GM19238 (cell line): ENCODE measurements around the gene MED31.
"Not testable (repeated sequence)": the region's sequence is repeated elsewhere in the genome, so short reads cannot be mapped to it uniquely, and the experiment has no call there.

ENCODE experiments used
- DNase-seq: peaks from one replicate; pipeline ENCODE4 v3.0.0; 2011; ENCODE audit warnings: low spot score; ENCODE audit not compliant: insufficient read length

MED31 gene

DNA sequence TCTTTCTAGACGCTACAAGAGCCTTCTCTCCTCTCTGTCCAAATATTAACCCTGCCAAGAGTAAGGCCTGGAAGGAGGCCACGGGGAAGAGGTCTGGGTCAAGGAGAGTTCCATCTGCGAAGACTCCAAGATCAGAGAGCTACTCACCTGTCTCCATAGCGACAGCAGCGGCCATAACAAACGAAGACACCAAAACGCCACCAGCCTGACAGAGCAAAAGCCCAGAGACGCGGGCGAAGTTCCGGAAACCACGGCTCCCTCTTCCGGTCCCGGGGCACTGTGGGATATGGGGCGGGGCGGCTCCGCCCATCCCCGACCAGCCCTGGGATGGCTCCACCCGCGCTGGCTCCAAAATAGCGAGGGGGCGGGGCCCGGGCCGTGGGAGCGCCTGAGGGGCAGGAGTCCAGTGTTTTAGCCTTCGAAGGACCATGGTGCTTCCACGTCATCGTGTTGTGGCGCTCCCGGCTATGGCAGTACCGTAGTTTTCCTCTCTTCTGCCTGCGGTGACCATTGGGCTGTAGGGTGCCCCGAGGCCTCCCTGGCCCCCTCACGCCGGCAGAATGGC is at the start of gene MED31, which contains the start of gene C17orf100:
Gene MED31 (minus strand): TSS at position 252 of the 565 bp plus-strand sequence. CDS start 77 bp downstream, at position 175.
Gene C17orf100 (plus strand): TSS at position 409 of the 565 bp plus-strand sequence. CDS start 152 bp downstream, at position 561.
- peak; percentile 94 for DNase-seq

DNA sequence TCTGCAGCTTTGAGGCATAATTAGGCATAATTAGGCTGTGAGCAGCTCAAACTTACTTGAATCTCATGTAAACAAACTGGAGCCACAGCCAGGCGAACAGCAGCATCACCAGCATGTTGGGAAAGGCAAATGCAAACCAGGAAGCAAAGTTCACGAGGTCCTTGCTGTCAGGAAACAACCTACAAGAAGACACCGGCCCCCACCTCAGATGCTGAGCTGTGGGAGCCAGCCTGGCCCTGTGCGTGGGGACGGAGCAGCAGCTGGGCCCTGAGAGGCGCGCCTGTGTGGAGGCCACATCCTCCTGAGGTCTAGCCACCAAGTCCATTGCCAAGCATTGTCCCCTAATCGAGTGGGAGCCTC is 49.5 kb upstream of the MED31 start:
- DNase-seq: no peak

DNA sequence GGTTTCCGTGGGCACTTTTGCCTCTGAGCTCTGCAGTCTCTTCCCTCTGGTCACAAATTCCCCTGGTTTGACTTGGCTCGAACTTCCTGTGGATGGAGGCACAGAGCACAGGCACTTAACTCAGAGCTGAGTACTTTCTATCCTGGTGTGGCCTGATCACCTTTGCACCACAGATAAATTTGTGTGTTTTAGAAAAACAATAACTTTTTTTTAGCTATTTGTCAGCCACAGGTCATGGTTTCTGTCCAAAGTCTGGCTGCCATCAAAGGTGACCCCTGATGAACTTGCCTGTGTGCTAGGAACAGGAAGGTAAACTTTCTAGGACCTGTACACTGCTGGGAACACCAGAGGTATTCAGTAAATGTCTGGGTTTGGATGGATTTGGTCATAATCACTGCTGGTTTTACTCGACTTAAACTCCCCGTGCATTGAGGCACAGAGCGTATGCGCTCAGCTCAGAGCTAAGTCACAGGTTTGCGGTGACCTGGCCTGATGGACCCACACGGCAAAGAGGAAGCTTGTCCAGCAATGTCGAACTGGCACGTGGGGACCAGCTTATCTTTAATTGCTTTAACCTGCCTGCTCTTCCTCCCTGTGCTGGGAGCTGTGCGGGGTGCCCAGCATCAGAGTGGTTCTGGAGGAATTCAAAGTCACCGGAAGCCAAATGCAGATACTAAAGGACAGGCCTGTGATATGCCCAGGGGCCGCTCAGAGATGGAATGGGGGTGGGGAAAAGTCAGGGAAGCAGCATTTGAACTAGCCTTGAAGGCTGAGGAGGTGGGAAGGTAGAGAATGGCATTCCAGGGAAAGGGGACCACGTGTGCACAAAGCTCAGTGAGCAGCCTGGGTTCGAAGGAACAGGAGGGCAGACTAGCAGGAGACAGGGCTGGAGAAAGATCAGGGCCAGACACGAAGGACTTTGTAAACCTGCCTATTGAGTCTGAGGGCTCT is 48.9 kb upstream of the MED31 start:
- DNase-seq: no peak

DNA sequence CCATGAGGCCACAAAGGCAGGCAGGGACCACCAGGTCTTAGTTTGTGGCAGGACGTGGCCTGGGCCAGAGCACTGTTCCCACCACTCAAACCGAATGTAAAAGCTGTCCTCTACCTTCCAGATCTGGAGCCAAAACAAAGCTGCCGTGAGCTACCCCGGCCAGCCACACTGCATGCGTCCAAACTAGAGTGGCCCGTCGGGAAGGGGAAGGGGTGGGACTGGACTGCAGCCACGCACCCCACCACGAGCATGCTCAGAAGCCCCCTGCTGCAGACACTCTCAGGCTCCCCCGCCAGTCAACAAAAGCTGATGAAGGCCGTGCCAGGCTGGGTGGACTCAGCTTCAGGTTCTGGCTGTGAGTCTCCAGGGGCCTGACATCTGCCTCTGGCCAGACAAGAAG is 46.6 kb upstream of the MED31 start:
- no peak for DNase-seq

DNA sequence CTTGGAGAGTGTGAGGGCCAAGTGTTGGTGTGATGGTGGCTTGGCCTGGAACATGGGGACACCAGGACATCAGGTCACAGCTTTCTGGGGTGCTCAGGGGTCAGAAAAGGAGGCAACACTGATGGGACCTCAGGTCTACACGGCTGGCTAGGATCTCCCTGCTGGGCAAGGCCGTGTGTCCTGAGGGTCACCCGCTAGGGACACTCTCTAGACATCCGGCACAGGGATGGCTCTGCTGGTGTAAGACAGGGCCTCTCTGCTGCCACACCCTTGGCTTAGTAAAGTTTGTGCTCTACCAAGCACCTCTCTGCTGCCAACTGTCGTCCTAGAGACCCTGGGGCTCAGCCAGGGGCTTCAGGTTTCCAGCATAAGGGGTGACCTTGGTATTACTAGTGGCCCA is 45.5 kb upstream of the MED31 start:
- DNase-seq: no peak

DNA sequence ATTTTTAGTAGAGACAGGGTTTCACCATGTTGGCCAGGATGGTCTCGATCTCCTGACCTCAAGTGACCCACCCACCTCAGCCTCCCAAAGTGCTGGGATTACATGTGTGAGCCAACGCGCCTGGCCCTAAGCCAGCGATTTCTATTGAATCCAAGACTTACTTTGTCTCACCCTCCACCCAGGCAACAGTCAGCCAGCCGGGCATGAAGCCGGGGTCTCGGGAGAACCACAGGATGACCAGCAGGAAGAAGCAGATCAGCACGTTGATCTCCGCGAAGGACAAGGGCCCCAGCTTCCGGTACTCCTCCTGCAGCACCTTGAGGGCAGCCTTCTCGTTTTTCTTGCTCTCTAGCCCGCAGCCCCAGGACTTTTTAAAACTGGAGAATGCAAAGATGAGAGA is 44.2 kb upstream of the MED31 start:
- DNase-seq: no peak

DNA sequence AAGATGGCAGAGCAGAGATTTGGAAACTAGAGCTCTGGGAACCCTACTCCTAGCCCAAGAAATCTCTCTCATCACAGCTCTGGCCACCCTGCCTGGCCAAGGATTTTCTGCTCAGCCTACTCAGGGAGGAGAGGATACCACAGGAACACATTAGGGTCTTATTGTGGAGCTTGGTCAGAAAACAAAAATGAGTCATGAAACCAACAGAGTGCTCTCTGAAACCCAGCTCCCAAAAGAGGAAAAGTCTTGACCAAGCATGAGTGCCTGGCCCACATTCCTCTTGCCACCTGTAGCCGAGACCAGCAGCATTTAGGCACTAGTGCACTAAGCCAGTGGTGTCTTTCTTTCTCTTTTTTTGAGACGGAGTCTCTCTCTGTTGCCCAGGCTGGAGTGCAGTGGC is 43.6 kb upstream of the MED31 start:
- DNase-seq: no peak

DNA sequence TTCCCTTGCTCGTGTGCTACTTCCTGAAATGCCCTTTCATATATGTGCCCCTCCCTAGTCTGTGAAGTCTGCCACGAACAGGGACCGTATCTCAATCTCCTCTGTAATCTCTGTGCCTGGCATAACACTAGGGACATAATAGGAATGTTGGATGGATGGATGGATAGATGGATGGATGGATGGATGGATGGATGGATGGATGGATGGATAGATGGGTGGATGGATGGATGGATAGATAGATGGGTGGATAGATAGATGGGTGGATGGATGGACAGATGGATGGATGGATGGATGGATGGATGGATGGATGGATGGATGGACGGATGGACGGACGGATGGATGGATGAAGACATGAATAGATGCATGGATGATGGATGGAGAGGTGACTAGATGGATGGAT is 40.6 kb upstream of the MED31 start:
- DNase-seq: not testable (repeated sequence)

DNA sequence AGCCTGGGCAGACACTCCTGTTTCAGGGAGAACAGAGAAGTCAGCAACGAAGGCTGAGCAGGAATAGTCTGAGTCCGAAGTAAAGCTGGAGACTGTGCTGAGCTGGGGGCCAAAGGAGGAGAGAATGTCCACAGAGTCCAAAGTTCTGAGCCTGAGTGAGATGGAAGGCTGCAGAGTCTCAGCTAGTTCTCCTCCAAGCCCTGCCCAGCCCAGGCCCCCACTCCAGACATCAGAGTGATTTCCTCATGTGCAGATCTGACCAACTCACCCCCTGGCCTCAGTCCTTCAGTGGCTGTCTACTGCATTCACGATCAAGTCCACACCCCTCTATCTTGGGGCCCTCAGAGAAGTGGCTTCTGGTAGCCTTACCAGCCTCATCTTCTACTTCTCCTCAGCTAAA is 40.1 kb upstream of the MED31 start:
- DNase-seq: no peak

DNA sequence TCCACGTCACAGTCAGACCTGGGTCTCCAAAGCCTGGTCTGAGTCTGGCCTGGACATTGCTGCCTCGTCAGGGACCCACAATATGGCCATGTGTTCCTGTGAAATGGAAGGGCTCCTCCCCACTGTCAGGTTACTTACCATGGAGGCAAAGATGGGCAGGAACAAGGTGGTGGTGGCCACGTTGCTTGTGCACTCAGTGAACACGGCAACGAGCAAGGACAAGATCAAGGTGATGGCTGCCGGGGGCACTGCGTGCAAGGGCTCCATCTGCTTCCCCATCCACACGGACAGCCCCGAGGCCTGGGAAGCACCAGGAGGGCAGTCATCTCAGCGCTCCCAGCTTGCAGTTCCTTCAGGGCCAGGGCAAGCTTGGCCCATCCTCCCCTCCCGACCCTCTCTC is 39.2 kb upstream of the MED31 start:
- DNase-seq: no peak

DNA sequence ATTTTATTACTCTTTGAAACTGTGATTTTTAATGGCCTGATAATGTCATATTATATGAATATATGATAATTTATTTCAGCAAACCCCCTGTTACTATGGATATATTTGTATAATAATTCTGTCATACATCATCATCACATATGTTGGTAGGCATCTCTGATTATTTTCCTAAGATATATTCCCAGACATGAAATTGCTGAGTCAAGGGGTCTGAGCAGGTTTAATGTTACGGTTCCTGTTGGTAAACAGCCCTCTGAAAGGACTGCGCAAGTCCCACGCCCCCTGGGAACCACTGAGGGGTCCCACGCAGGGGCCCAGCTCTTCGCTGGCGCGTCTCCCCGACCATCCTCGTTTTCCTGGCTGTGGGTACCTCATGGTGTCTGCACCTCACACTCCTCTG is 37.5 kb upstream of the MED31 start:
- DNase-seq: no peak

DNA sequence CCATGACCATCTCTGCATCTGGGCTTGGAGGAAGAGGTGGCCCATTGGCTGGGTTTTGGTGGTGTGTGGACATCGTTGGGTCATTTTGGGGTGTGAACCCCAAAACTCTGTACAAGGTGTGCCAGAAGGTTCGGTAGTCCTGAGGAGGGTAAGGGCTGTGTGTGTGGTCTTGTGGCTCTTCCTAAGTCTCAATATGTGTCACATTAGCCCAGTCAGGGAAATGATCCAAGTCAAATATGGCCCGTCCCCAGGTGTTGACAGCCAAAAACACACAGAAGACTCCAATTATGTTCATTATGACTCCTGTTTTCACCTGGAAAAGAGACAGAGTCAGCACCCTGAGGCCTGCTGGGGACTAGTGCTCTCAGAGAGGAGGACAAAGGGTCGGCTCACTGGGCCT is 34.6 kb upstream of the MED31 start:
- DNase-seq: no peak

DNA sequence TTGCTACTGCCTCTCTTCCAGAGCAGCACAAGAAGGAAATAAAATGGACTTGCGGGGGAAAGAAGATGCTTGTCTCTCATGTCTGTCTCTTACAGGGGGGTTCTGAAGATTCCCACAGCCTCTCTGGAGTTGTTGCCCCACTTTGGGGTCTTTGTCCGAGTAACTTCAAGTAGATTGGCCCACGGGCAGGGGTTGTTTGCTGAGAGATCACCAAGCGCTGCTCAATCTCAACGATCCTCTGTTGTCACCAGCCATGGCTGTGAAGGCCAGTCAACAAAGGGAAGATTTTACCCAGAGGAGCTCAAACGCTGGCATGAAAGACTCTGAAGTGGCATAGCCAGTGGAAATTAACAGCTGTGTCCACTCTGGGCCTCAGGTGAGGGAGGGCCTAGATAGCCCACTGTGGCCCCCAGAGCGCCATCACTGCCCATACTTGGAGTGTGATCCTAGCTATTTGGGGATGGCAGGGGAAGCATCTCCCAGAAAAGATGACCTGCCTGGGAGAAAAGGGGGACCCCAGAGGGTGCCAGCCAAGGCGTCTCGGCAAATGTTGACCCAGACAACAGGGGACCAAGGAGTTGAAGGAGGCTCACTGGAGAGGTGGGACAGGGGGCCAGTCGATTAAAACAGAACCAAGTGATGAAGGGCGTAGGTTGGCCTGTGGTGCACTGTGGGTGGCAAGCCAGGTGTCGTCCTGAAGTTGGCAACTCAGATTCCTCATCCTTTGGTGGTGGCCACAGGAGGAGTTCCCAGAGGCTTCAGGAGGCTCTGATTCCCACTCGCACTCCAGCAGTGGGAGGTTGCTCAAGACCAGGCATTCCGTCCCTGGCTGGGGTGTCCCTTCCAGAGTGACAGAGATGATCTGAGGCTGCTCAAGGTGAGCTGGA is 33.7 kb upstream of the MED31 start:
- no peak for DNase-seq

DNA sequence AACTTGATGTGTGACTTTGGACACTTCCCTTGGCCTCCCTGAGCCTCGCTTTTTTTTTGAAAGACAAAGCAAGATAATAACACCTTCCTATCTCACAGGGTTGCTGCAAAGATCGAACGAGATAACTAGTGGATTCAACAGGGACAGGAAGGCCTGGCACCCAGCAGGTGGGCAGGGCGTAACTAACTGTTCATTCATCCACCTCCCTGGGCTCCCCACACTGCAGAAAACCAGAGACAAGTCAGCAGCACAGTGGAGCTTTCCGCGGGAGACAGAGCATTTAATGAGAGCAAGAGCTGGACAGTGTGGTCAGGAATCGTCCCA is 33.0 kb upstream of the MED31 start:
- DNase-seq: no peak

DNA sequence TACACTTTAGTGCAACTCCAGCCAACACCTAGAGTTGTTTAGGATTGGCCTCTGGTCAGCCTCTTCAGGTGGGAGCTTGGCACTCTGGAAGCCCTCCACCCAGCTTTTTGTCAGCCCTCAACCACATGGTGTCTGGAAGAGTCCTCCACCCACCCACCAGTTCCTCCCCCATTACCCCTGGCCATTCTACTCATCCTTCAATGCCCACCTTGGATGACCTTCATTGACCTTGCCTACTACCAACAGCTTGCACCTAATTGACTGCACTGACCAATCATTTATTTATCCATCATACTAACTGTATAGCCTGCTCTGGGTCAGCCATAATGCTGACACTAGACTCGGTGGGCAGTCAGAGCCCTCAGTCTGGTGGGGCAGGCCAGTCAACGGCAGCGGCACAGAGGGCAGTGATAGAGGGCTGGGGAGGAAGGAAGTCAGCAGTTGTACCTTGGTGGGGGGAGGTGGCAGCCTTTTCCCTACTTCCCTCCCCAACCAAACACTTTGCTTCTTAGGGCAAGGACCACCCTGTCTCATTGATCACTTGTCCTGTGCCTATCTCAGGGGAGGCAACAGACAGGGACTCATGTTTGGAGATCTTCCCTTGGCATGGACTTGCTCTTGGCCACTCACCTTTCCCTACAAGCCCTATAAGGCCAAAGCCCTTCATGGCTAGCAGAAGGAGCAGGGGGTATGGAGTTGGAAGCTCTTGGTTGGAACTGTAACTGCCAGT is 32.5 kb upstream of the MED31 start:
- no peak for DNase-seq

DNA sequence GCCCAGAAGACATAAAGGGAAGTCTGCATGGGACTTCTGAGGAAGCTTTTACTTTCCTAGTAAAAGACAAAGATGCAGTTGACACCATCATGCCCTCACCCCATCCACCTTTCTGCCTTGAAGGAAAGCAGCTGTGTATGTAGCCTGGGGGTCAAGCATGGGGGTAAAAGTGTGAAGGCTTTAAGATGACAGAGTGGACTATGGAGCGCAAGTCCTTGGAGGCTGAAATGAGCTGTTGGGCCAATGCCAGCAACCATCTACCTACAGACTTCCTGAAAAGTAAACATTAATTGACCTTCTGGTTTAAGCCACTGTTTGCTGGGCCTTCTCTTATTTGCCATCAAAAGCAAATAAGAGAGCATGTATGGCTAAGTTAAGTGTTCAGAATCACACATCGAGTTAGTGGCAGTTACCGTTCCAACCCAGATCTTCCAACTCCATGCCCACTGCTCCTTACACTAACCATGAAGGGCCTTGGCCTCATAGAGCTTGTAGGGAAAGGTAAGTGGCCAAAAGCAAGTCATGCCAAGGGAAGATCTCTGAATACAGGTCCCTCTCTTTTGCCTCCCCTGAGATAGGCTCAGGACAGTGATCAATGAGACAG is 31.8 kb upstream of the MED31 start:
- no peak for DNase-seq

DNA sequence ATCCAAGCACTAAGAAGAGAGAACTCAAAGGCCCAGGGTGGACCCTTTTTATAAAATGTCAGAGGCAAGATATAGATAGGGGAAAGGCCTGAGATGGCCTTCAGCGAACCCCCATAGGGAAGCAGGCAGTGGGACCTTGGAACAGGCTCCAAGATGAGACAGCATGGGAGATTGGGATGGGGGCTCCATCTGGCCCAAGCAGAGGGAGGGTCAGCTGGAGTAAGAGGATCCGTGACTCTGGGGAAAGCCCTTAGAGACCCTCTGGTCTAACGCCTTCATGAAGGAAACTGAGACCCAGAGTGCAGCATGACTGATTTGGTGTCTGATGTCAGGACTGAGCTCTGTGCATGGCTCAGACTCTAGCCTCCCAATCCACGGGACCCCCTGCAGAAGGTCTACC is 30.9 kb upstream of the MED31 start:
- no peak for DNase-seq

DNA sequence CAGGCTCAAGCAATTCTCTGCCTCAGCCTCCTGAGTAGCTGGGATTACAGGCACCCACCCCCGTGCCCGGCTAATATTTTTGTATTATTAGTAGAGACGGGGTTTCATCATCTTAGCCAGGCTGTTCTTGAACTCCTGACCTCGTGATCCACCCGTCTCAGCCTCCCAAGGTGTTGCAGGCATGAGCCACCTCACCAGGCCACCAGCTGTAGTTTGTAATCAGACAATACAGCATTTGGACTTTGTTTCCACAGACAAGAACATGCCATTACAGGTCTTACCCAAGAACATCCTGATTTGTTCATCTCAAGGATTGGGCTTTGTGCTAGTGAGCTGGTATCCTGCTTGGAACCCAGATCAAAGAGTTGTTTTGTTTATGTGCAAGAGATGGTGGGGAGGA is 30.3 kb upstream of the MED31 start:
- DNase-seq: no peak

DNA sequence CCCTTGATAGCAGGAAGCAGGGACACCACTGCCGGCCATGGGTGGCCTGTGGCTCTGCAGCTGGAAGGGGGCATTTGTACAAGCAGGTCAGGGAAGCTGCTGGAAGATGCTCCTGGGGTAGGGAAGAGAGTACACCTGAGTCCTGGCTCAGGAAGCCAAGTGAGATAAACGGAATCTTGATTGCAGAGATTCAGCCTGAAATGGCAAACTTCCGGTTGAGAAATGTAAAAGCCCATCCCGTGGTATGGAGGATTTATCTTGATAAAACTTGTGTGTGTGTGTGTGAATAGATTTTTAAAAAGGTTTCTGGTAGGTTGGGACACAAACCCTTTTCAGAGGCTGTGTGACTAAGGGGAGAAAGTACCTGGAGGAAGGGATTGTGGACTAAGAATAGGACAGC is 29.8 kb upstream of the MED31 start:
- no peak for DNase-seq

DNA sequence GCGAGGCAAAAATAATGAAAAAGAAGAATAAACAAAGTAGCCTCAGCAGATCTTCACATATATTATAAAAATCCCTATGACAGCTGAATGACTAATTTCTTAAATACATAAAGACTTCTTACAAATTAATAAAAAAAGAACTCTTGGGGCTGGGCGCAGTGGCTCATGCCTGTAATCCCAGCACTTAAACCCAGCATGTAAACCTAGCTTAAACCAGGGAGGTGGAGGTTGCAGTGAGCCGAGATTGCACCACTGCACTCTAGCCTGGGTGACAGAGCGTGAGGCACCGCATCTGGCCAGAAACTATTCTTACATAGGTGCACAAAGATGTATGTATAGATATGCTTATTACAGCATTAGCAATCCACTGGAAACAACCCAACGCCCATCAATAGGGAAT is 27.8 kb upstream of the MED31 start:
- DNase-seq: no peak

DNA sequence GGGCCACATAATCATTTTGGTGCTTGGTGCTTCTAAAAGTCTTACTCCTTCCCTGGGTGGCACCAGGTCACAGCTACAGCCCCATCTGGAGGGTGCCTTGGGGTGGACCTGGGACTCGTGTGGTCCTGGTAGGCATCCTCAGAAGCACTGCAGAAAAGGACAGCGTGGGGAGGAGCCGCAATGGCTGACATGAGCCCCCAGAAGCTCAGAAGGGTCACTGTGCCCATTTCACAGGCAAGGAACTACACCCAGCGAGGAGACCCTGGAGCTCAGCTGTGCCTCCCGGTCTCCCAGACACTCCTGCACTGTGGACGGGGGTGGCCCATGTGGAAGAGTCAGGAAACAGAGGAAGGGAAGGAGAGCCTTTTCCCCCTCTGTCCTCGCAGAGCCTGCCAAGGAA is 26.5 kb upstream of the MED31 start:
- DNase-seq: no peak
